Upper lobe of right lung (tissue), 1 donor: ENCODE data around the gene PLCH2. TPM values are rescaled to one million over a fixed set of nuclear protein-coding genes. Genes with fewer than 3 reads are reported as not detected.

Experiments
- ATAC-seq: fragments of 200-7000 bp; cut with Tn5 transposase; one replicate; pipeline ENCODE4 v1.9.1; 2020; ENCODE audit warnings: mild to moderate bottlenecking, moderate library complexity
- DNase-seq: peaks from one replicate; pipeline ENCODE4 v3.0.0-alpha.2; 2020
- H3K27ac ChIP-seq: fragments of 200-600 bp; one replicate; pipeline ENCODE4 v1.8.0; 2022
- H3K27me3 ChIP-seq: fragments of 200-600 bp; one replicate; pipeline ENCODE4 v1.8.0; 2022; ENCODE audit warnings: mild to moderate bottlenecking
- H3K36me3 ChIP-seq: fragments of 200-600 bp; one replicate; pipeline ENCODE4 v1.8.0; 2022
- H3K4me1 ChIP-seq: fragments of 200-600 bp; one replicate; pipeline ENCODE4 v1.8.0; 2022
- H3K4me3 ChIP-seq: fragments of 200-600 bp; one replicate; pipeline ENCODE4 v1.8.0; 2022; ENCODE audit warnings: mild to moderate bottlenecking
- H3K9me3 ChIP-seq: fragments of 200-600 bp; one replicate; pipeline ENCODE4 v1.8.0; 2022
- intact Hi-C: fragments of 100-400 bp; cut with DNase I; formaldehyde crosslinking; loops from one replicate; pipeline ENCODE4 v1.11.0; 2022
- total RNA-seq: library from RNA; stranded (reverse); fragmentation: NEBNext Ultra II Directional; extraction: Animal tissue kit (Norgen Biotek cat#: 25700); gene quantifications from one replicate; pipeline ENCODE4 v1.2.1, GENCODE V29; 2021
- TF ChIP-seq, protein P1 (sequence below): fragments of 200-600 bp; IDR thresholded peaks from one replicate; pipeline ENCODE4 v1.8.0; 2022; ENCODE audit warnings: antibody characterized with exemption
- donor health status: DM: no; HTN: yes; CAD: no; lungs with severe emphysema.

The PLCH2 gene
- total RNA-seq, 1 donor from 2014 or later = 2.4 TPM

DNA sequence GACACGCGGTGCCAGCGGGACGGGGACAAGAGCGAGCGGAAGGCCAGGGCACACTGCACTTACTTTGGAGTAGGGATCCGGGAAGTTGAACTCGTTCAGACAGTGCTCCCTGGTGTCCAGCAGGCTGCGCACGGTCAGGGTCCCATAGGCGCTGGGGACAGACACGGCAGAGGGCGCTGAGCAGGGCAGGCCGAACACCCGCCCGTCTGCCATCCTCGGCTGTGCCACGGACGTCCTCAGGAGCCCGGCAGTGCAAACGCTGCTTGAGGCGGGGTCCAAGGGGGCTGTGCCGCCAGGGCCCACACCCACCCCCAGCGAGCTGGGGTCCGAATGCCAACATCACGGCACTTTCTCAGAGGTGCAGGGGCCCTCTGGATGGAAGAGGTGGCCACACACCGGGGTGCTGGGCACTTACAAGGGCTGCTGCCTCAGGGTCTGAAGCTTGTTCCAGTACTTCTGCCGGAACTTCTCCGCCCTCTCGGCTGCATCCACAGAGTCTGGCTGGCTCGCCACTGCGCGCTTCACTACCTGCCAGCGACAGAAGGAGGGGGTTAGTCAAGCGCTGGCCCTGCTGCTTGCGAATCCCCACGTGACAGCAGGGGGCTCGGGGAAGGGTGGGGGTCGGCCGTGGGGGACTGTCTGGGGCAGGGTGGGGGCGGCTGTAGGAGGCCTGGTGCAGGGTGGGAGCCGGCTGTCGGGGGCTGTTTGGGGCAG lies 38.0 kb downstream of the PLCH2 start:
- no peak overlapping the region for H3K4me3 ChIP-seq
- H3K4me1 ChIP-seq = no peaks in the 10 kb centered on the region
- intact Hi-C loops = no loop called here
- ATAC-seq = no peak
- H3K27me3 ChIP-seq = no peaks in the 10 kb centered on the region
- H3K9me3 ChIP-seq = no peaks in the 10 kb centered on the region
- TF ChIP-seq, protein P1, sequence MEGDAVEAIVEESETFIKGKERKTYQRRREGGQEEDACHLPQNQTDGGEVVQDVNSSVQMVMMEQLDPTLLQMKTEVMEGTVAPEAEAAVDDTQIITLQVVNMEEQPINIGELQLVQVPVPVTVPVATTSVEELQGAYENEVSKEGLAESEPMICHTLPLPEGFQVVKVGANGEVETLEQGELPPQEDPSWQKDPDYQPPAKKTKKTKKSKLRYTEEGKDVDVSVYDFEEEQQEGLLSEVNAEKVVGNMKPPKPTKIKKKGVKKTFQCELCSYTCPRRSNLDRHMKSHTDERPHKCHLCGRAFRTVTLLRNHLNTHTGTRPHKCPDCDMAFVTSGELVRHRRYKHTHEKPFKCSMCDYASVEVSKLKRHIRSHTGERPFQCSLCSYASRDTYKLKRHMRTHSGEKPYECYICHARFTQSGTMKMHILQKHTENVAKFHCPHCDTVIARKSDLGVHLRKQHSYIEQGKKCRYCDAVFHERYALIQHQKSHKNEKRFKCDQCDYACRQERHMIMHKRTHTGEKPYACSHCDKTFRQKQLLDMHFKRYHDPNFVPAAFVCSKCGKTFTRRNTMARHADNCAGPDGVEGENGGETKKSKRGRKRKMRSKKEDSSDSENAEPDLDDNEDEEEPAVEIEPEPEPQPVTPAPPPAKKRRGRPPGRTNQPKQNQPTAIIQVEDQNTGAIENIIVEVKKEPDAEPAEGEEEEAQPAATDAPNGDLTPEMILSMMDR = no peak
- peaks cover 96% of the 10 kb centered on the region for H3K36me3 ChIP-seq
- H3K27ac ChIP-seq = no peak overlapping the region
- no peak for DNase-seq

- Histone ChIP-seq H3K4me3 (no peak overlapping the region), H3K27ac (no peak overlapping the region), H3K4me1 (no peaks in the 10 kb centered on the region), H3K9me3 (no peaks in the 10 kb centered on the region), H3K36me3 (peaks cover 95% of the 10 kb centered on the region), H3K27me3 (no peaks in the 10 kb centered on the region)
- TF ChIP-seq, protein P1 = no peak
- ATAC-seq (no peak), DNase-seq (no peak)
- intact Hi-C loops = no loop called here
Observed at GRCh38 chr1:2514863-2515762, 39.0 kb downstream of the PLCH2 start.

GRCh38 chr1:2515763-2516080 lies 39.6 kb downstream of the PLCH2 start:
- Histone ChIP-seq H3K27ac (no peak overlapping the region), H3K4me1 (no peaks in the 10 kb centered on the region), H3K36me3 (peaks cover 95% of the 10 kb centered on the region), H3K4me3 (no peak overlapping the region), H3K27me3 (no peaks in the 10 kb centered on the region), H3K9me3 (no peaks in the 10 kb centered on the region)
- DNase-seq (no peak), ATAC-seq (no peak)
- intact Hi-C loops = no loop called here
- TF ChIP-seq, protein P1 = no peak

- H3K9me3 ChIP-seq = no peaks in the 10 kb centered on the region
- no peak overlapping the region for H3K27ac ChIP-seq
- intact Hi-C loops = no loop called here
- H3K27me3 ChIP-seq = no peaks in the 10 kb centered on the region
- TF ChIP-seq, protein P1 = no peak
- ATAC-seq (no peak), DNase-seq (no peak)
- H3K4me1 ChIP-seq = no peaks in the 10 kb centered on the region
- H3K4me3 ChIP-seq = no peak overlapping the region
- peaks cover 95% of the 10 kb centered on the region for H3K36me3 ChIP-seq
Observed at GRCh38 chr1:2516124-2516523, 40.0 kb downstream of the PLCH2 start.

GRCh38 chr1:2516946-2517345 lies 40.9 kb downstream of the PLCH2 start:
- DNase-seq (no peak), ATAC-seq (no peak)
- TF ChIP-seq, protein P1 = no peak
- H3K36me3 ChIP-seq = peaks cover 92% of the 10 kb centered on the region
- no peaks in the 10 kb centered on the region for H3K27me3 ChIP-seq
- no peak overlapping the region for H3K27ac ChIP-seq
- intact Hi-C loops = no loop called here
- no peaks in the 10 kb centered on the region for H3K4me1 ChIP-seq
- H3K9me3 ChIP-seq = no peaks in the 10 kb centered on the region
- H3K4me3 ChIP-seq = no peak overlapping the region
